Measurements from ENCODE around the gene PRKAB1.

DNA sequence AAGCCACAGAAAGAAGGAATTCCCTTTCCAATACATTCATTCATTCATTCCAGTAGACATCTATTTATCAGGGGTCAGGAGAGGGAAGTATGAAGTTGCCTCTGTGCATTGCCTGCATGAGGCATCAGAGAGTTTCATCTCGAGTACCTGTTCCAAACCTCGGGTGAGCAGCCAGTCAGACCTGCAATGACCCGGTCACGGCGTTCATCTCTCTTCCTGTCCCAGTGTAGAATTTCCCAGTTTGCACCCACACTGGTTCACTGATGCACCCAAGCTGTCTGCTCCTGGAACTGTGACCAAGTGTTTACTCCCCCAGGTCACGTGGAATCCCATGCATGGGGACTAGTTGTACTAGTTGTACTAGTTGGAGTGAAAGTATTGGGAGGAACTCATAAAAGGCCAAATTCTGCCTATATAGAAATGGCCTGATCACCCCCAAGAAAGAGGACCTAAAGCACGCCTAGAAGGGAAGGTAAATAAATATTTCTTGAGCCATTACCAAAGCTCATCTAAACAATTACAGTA, 22.3 kb upstream of the PRKAB1 start:
- TF ChIP-seq POLR2AphosphoS5 (IDR thresholded peaks at IDR 0.05) (no peak), EP300 (IDR thresholded peaks at IDR 0.05) (no peak), POLR2A (IDR thresholded peaks at IDR 0.05) (no peak), CTCF (IDR thresholded peaks at IDR 0.05) (no peak)

Data from gastroesophageal sphincter (tissue), 3 donors.